Measurements from ENCODE around the gene CBY1. TPM values are rescaled to one million over a fixed set of nuclear protein-coding genes. Genes with fewer than 3 reads are reported as not detected.
A peak's percentile ranks its signal among the peaks of the same experiment; 100 is the strongest.

CBY1 gene
- total and polyA plus RNA-seq, 9 of the 15 experiments (the other 6 are each of a cell fraction or from before 2014, with no cell fraction given) = 5.7 to 19.7 (median 10.8) TPM

DNA sequence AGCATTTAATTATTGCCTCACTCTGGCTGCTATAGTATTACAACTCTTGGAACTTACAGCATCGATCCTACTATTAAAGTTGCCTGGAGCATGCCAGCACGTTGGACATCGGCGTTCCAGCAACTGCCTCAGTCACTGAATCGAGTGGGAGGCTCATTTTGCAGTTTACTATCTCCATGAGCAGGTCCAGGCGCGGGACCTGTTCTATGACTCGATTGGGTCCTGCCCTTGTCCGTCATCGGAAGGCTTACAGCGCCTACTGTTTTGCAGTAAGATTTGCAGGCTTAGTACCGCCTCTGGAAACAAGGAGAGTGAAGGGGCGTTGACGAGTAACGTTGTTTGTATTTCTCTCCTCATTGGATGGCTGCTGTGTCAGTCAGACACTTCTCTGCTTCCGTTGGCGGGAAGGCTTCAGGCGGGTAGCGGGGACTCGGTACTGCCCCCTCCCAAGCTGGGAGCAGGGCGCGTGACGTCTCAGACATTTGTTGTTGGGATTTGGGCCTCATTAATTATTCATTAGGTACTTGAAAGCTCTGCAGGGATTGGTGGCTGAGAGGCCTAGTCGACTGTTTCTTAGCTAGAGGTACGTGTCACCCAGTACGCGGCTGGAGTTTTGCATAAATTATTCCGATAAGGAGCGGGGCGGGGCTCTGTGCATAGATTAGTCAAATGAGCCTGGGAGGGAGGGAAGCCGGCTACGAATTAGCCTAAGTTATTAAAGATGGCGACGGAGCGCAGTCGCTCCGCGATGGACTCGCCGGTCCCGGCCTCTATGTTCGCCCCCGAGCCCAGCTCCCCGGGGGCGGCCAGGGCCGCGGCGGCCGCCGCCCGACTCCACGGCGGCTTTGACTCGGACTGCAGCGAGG, 49.0 kb downstream of the CBY1 start, which contains the start of gene GTPBP1 (continued):
- no peak for TF ChIP-seq ZNF311 (CRISPR knock-in tag; IDR thresholded peaks at IDR 0.05)
- TF ChIP-seq RFX7 (CRISPR knock-in tag; IDR thresholded peaks at IDR 0.05) = no peak
- TF ChIP-seq, protein P1, sequence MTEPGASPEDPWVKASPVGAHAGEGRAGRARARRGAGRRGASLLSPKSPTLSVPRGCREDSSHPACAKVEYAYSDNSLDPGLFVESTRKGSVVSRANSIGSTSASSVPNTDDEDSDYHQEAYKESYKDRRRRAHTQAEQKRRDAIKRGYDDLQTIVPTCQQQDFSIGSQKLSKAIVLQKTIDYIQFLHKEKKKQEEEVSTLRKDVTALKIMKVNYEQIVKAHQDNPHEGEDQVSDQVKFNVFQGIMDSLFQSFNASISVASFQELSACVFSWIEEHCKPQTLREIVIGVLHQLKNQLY (CRISPR knock-in tag; conservative IDR thresholded peaks at IDR 0.05) = no peak
- TF ChIP-seq ZNF384 (IDR thresholded peaks at IDR 0.05; ENCODE audit: low read depth, low read length) = no peak
- no peak for TF ChIP-seq HEY1 (CRISPR knock-in tag; IDR thresholded peaks at IDR 0.05; ENCODE audit: borderline replicate concordance)
- no peak for TF ChIP-seq TCF7 (IDR thresholded peaks at IDR 0.05; ENCODE audit: borderline replicate concordance)
- TF ChIP-seq, protein P2, sequence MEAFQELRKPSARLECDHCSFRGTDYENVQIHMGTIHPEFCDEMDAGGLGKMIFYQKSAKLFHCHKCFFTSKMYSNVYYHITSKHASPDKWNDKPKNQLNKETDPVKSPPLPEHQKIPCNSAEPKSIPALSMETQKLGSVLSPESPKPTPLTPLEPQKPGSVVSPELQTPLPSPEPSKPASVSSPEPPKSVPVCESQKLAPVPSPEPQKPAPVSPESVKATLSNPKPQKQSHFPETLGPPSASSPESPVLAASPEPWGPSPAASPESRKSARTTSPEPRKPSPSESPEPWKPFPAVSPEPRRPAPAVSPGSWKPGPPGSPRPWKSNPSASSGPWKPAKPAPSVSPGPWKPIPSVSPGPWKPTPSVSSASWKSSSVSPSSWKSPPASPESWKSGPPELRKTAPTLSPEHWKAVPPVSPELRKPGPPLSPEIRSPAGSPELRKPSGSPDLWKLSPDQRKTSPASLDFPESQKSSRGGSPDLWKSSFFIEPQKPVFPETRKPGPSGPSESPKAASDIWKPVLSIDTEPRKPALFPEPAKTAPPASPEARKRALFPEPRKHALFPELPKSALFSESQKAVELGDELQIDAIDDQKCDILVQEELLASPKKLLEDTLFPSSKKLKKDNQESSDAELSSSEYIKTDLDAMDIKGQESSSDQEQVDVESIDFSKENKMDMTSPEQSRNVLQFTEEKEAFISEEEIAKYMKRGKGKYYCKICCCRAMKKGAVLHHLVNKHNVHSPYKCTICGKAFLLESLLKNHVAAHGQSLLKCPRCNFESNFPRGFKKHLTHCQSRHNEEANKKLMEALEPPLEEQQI (IDR thresholded peaks at IDR 0.05) = no peak
- no peak for TF ChIP-seq SRSF7 (optimal IDR thresholded peaks at IDR 0.05; ENCODE audit: low read depth, low read length)
- TF ChIP-seq, protein P3, sequence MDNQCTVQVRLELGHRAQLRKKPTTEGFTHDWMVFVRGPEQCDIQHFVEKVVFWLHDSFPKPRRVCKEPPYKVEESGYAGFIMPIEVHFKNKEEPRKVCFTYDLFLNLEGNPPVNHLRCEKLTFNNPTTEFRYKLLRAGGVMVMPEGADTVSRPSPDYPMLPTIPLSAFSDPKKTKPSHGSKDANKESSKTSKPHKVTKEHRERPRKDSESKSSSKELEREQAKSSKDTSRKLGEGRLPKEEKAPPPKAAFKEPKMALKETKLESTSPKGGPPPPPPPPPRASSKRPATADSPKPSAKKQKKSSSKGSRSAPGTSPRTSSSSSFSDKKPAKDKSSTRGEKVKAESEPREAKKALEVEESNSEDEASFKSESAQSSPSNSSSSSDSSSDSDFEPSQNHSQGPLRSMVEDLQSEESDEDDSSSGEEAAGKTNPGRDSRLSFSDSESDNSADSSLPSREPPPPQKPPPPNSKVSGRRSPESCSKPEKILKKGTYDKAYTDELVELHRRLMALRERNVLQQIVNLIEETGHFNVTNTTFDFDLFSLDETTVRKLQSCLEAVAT (IDR thresholded peaks at IDR 0.05) = no peak; a peak in 1 of 4 replicates
- no peak for TF ChIP-seq CREBBP (IDR thresholded peaks at IDR 0.05; ENCODE audit: low read depth, low read length)
- TF ChIP-seq ETV6 (IDR thresholded peaks at IDR 0.05; ENCODE audit: borderline replicate concordance in 1 of 2, low read depth in 2 of 2, low read length in 1 of 2) = no peak
- no peak for TF ChIP-seq ETV6 (CRISPR knock-in tag; IDR thresholded peaks at IDR 0.05; ENCODE audit: borderline replicate concordance)
- TF ChIP-seq ZNF124 (CRISPR knock-in tag; IDR thresholded peaks at IDR 0.05) = no peak
- TF ChIP-seq CAMTA2 (CRISPR knock-in tag; conservative IDR thresholded peaks at IDR 0.05) = no peak
- no peak for TF ChIP-seq SRSF1 (IDR thresholded peaks at IDR 0.05; ENCODE audit: low read depth, low read length)
- TF ChIP-seq, protein P4, sequence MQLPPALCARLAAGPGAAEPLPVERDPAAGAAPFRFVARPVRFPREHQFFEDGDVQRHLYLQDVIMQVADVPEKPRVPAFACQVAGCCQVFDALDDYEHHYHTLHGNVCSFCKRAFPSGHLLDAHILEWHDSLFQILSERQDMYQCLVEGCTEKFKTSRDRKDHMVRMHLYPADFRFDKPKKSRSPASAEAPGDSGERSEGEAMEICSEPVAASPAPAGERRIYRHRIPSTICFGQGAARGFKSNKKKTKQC (CRISPR knock-in tag; IDR thresholded peaks at IDR 0.05) = no peak
- no peak for TF ChIP-seq YBX1 (IDR thresholded peaks at IDR 0.05)
- TF ChIP-seq GTF2F1 (IDR thresholded peaks at IDR 0.05; ENCODE audit: low read depth, low read length) = no peak; the same call in 1 of the 2 replicates
- 0 out of 2 replicates have a peak, but pooled peaks have one; percentile 51 for TF ChIP-seq EP300 (IDR thresholded peaks at IDR 0.05; ENCODE audit: low read length)
- TF ChIP-seq POU5F1 (IDR thresholded peaks at IDR 0.05; ENCODE audit: borderline replicate concordance, low read depth, low read length, partially characterized antibody) = no peak
- no peak for TF ChIP-seq BCOR (IDR thresholded peaks at IDR 0.05)
- TF ChIP-seq ZNF75A (CRISPR knock-in tag; IDR thresholded peaks at IDR 0.05) = no peak
- TF ChIP-seq BACH1 (tag; IDR thresholded peaks at IDR 0.05) = no peak
- no peak for TF ChIP-seq ZBTB17 (CRISPR knock-in tag; IDR thresholded peaks at IDR 0.05)
- TF ChIP-seq ZNF140 (CRISPR knock-in tag; IDR thresholded peaks at IDR 0.05) = no peak
- no peak for TF ChIP-seq NCOA4 (IDR thresholded peaks at IDR 0.05; ENCODE audit: partially characterized antibody)
